ENCODE data around the gene MYOF.

The MYOF gene

DNA sequence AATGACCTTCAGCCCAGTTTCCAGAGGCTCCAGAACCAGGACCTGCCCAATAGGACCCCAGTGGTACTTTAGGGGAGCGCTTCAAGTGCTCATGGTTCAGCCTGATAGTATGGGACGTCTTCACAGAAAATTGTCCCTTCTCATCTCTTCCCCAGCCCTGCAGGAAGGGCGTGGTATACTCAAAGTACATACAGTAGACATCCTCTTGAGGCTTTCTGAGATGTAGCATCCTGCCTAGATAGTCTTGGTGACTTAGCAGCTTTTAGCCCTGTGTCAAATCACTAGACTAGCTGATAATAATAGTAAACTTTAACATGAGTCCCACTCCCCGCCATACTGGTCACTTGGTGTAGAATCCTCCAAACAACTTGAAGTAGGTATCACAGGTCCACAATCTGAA is 215.3 kb downstream of the MYOF start:
- no peaks in the 10 kb centered on the region for H3K27me3 Mint-ChIP-seq (ENCODE audit: low read depth)
- H3K9me3 Mint-ChIP-seq = peaks cover 6% of the 10 kb centered on the region
- H3K27ac Mint-ChIP-seq = no peak overlapping the region
- H3K4me1 Mint-ChIP-seq (ENCODE audit: low read depth) = peaks cover 8% of the 10 kb centered on the region
- H3K36me3 Mint-ChIP-seq (ENCODE audit: low read depth) = no peaks in the 10 kb centered on the region
- H3K4me3 Mint-ChIP-seq = no peak overlapping the region

DNA sequence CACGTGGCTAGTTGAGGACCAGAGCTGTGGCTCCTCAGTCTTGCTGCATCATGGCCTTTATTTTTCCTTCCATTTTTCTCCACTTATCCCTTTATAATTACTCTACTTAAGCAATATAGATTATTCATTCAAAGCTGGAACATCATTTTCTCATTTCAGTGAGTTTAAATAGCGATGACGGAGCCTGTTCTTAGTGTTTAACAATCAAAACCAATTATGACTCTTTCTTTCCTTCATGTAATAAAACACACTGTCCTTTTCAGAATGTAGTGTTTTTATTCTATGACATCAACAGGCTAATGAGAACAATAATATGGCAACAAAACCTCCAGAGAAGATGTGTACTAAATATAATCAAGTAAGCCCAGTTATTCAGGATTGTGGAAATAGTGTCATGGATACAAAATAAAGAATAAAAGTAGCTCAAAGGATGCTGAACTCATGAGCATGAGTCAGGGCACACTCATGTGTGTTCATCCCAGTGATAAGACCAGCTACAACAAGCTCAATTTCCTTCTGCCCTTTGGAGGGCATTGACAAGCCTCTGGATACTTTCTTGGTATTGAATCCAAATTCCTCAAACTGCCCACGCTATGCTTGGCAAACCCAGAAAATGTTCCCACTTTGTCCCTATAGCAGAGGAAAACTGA is 220.0 kb downstream of the MYOF start:
- Mint-ChIP-seq H3K9me3 (no peaks in the 10 kb centered on the region), H3K27ac (no peak overlapping the region), H3K27me3 (ENCODE audit: low read depth) (no peaks in the 10 kb centered on the region), H3K36me3 (ENCODE audit: low read depth) (no peaks in the 10 kb centered on the region), H3K4me3 (no peak overlapping the region), H3K4me1 (ENCODE audit: low read depth) (peaks cover 4% of the 10 kb centered on the region)

DNA sequence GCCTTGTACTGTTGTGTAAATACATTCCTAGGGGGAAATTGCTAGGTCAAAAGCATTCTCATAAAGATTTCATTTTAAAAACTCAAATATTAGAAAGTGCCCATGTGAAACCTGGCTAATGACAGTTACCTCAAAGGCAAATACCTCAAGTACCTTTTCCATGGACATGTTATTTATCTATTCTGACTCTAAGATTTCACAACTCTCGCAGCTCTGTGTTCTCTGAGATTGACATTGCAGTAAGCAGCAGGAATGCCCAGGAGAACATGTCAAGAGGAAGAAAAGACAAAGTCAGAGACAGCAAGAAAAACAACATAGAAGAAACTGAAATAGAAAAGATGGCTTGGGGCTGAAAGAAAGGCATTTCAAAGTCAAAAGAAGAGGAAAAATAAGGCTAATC is 221.0 kb downstream of the MYOF start:
- Mint-ChIP-seq H3K27ac (no peak overlapping the region), H3K9me3 (no peaks in the 10 kb centered on the region), H3K4me1 (ENCODE audit: low read depth) (no peaks in the 10 kb centered on the region), H3K4me3 (no peak overlapping the region), H3K27me3 (ENCODE audit: low read depth) (no peaks in the 10 kb centered on the region), H3K36me3 (ENCODE audit: low read depth) (no peaks in the 10 kb centered on the region)

DNA sequence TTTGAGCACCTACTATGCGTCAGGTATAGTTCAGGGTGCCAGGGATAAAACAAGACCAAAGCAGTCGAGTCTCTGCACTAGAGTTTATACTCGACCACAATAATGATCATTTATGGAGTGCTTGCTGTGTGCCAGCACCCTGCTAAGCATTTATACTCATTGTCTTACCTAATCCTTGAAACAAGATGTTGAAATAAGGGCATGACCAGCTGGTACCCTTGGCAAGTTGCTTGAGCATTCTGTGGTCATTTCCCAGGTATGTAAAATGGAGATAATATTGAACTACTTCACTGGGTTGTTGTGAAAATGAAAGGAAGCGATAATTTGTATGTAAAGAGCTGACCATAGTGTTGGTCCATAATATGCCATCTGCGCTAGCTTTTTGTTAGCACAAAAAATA is 223.0 kb downstream of the MYOF start:
- no peaks in the 10 kb centered on the region for H3K9me3 Mint-ChIP-seq
- H3K4me3 Mint-ChIP-seq = no peak overlapping the region
- no peaks in the 10 kb centered on the region for H3K36me3 Mint-ChIP-seq (ENCODE audit: low read depth)
- H3K27me3 Mint-ChIP-seq (ENCODE audit: low read depth) = no peaks in the 10 kb centered on the region
- H3K4me1 Mint-ChIP-seq (ENCODE audit: low read depth) = no peaks in the 10 kb centered on the region
- H3K27ac Mint-ChIP-seq = no peak overlapping the region
